IMR-90 (cell line): ENCODE data around the gene TBATA. TPM values are rescaled to one million over a fixed set of nuclear protein-coding genes. Genes with fewer than 3 reads are reported as not detected.

Experiments
- ATAC-seq: fragments of 200-7000 bp; cut with Tn5 transposase; 2 replicates; pipeline ENCODE4 v1.9.1; 2020; ENCODE audit warnings: low read depth, mild to moderate bottlenecking, moderate library complexity
- BruUV-seq: library from RNA; stranded (reverse); fragments of 400-500 nt; replicated peaks from 2 replicates; lab custom pipeline; 2021; lab: Mats Ljungman, UMichigan
- CTCF ChIA-PET: fragments of 300-600 bp; formaldehyde crosslinking; extraction: SDS; loops from one replicate; lab custom pipeline; 2021; ENCODE audit warnings: antibody characterized with exemption; lab: Yijun Ruan, JAX
- POLR2A ChIA-PET: fragments of 300-600 bp; sonication (Branson Sonifier 250); formaldehyde crosslinking; loops from one replicate; lab custom pipeline; 2022; ENCODE audit warnings: antibody characterized with exemption; ENCODE audit not compliant: unreplicated experiment; lab: Charles Lee
- DNase-seq: peaks from one replicate; pipeline ENCODE4 v3.0.0; 2013
- H2AFZ ChIP-seq: replicated peaks from 2 replicates; pipeline ENCODE3; 2013; ENCODE audit warnings: low read length, mild to moderate bottlenecking; ENCODE audit not compliant: poor library complexity
- H2AK5ac ChIP-seq: 2 replicates; pipeline ENCODE4 v1.6.1; 2013; ENCODE audit warnings: low read depth, low read length, inconsistent platforms
- H2AK9ac ChIP-seq: replicated peaks from 2 replicates; pipeline ENCODE3; 2013; ENCODE audit warnings: mild to moderate bottlenecking, low read depth, low read length, moderate library complexity; ENCODE audit not compliant: poor library complexity
- H2BK120ac ChIP-seq: 2 replicates; pipeline ENCODE4 v1.6.1; 2013; ENCODE audit warnings: low read depth, low read length, inconsistent platforms
- H2BK15ac ChIP-seq: 3 replicates; pipeline ENCODE4 v1.6.1; 2013; ENCODE audit warnings: low read depth, low read length, inconsistent platforms
- H2BK20ac ChIP-seq: 2 replicates; pipeline ENCODE4 v1.6.1; 2013; ENCODE audit warnings: low read depth, mild to moderate bottlenecking, inconsistent platforms, low read length, moderate library complexity
- H2BK5ac ChIP-seq: 2 replicates; pipeline ENCODE4 v1.6.1; 2013; ENCODE audit warnings: mild to moderate bottlenecking, low read depth, low read length, inconsistent platforms; ENCODE audit not compliant: poor library complexity, severe bottlenecking
- H3K14ac ChIP-seq: replicated peaks from 2 replicates; pipeline ENCODE4 v1.6.1; 2013; ENCODE audit warnings: low read depth, low read length, inconsistent platforms
- H3K18ac ChIP-seq: 2 replicates; pipeline ENCODE4 v1.6.1; 2013; ENCODE audit warnings: low read depth, low read length, control low read depth
- H3K23ac ChIP-seq: 2 replicates; pipeline ENCODE4 v1.6.1; 2013; ENCODE audit warnings: low read depth, low read length, inconsistent platforms
- H3K27ac ChIP-seq: 2 replicates; pipeline ENCODE4 v1.5.1; 2013; ENCODE audit warnings: mild to moderate bottlenecking, control low read depth, low read length; ENCODE audit not compliant: insufficient read depth
- H3K27me3 ChIP-seq: 2 replicates; pipeline ENCODE4 v1.6.1; 2013; ENCODE audit warnings: low read length; ENCODE audit not compliant: control insufficient read depth, insufficient read depth
- H3K36me3 ChIP-seq: 2 replicates; pipeline ENCODE4 v1.6.1; 2013; ENCODE audit warnings: low read length, mixed read lengths; ENCODE audit not compliant: control insufficient read depth, insufficient read depth
- H3K4ac ChIP-seq: 2 replicates; pipeline ENCODE4 v1.6.1; 2013; ENCODE audit warnings: low read depth, low read length, inconsistent platforms
- H3K4me1 ChIP-seq: 2 replicates; pipeline ENCODE4 v1.6.1; 2013; ENCODE audit warnings: low read length, mixed read lengths; ENCODE audit not compliant: control insufficient read depth, insufficient read depth
- H3K4me2 ChIP-seq: 2 replicates; pipeline ENCODE4 v1.6.1; 2013; ENCODE audit warnings: low read depth, mild to moderate bottlenecking, control low read depth, low read length, moderate library complexity
- H3K4me3 ChIP-seq: 2 replicates; pipeline ENCODE4 v1.5.1; 2013; ENCODE audit warnings: low read depth, mild to moderate bottlenecking, control low read depth, low read length, moderate library complexity; ENCODE audit not compliant: insufficient read depth
- H3K56ac ChIP-seq: 2 replicates; pipeline ENCODE4 v1.6.1; 2013; ENCODE audit warnings: low read length, inconsistent platforms; ENCODE audit not compliant: insufficient read depth; ENCODE audit errors: extremely low read depth
- H3K79me1 ChIP-seq, 2 experiments: 2 replicates each; pipeline ENCODE4 v1.6.1; 2013; ENCODE audit warnings: low read length in 2 of 2, inconsistent platforms in 1 of 2, low read depth in 1 of 2
- H3K9ac ChIP-seq: 2 replicates; pipeline ENCODE4 v1.6.1; 2013; ENCODE audit warnings: low read depth, low read length, control low read depth
- H3K9me1 ChIP-seq: 2 replicates; pipeline ENCODE4 v1.6.1; 2013; ENCODE audit warnings: low read length, inconsistent platforms; ENCODE audit not compliant: insufficient read depth
- H3K9me3 ChIP-seq: 2 replicates; pipeline ENCODE4 v1.6.1; 2013; ENCODE audit warnings: low read length; ENCODE audit not compliant: control insufficient read depth, insufficient read depth
- H4K20me1 ChIP-seq: 2 replicates; pipeline ENCODE4 v1.6.1; 2013; ENCODE audit warnings: low read length, inconsistent platforms; ENCODE audit not compliant: insufficient read depth
- H4K5ac ChIP-seq: 2 replicates; pipeline ENCODE4 v1.6.1; 2013; ENCODE audit warnings: mild to moderate bottlenecking, low read depth, low read length, control low read depth
- H4K8ac ChIP-seq, 2 experiments: 2 replicates each; pipeline ENCODE4 v1.6.1; 2013; ENCODE audit warnings: low read depth in 2 of 2, low read length in 2 of 2, control low read depth in 1 of 2, inconsistent platforms in 1 of 2
- H4K91ac ChIP-seq: 2 replicates; pipeline ENCODE4 v1.6.1; 2013; ENCODE audit warnings: low read depth, low read length, inconsistent platforms; ENCODE audit not compliant: insufficient read depth
- BHLHE40 ChIP-seq: fragments of 150-350 bp; IDR thresholded peaks from 2 replicates; pipeline ENCODE4 v1.6.1; 2016; ENCODE audit warnings: mild to moderate bottlenecking, low read depth, low read length
- CEBPB ChIP-seq: IDR thresholded peaks from 2 replicates; pipeline ENCODE4 v1.6.1; 2012; ENCODE audit warnings: low read depth, low read length, improper control_type of control experiment
- CHD1 ChIP-seq: IDR thresholded peaks from 2 replicates; pipeline ENCODE4 v1.6.1; 2012; ENCODE audit warnings: low read depth, low read length, improper control_type of control experiment
- ELK1 ChIP-seq: fragments of 150-350 bp; IDR thresholded peaks from 2 replicates; pipeline ENCODE4 v1.6.1; 2016; ENCODE audit warnings: low read depth, mild to moderate bottlenecking, low read length, moderate library complexity, borderline replicate concordance
- FOS ChIP-seq: fragments of 150-350 bp; IDR thresholded peaks from 2 replicates; pipeline ENCODE4 v1.6.1; 2016; ENCODE audit warnings: low read depth, low read length
- MAFK ChIP-seq: IDR thresholded peaks from 2 replicates; pipeline ENCODE4 v1.6.1; 2012; ENCODE audit warnings: low read depth, low read length, improper control_type of control experiment
- MAZ ChIP-seq: IDR thresholded peaks from 2 replicates; pipeline ENCODE4 v1.6.1; 2012; ENCODE audit warnings: low read depth, mild to moderate bottlenecking, low read length, improper control_type of control experiment, moderate library complexity, borderline replicate concordance
- MXI1 ChIP-seq: IDR thresholded peaks from 2 replicates; pipeline ENCODE4 v1.6.1; 2012; ENCODE audit warnings: low read depth, mild to moderate bottlenecking, low read length, moderate library complexity, borderline replicate concordance
- NFE2L2 ChIP-seq: fragments of 150-350 bp; IDR thresholded peaks from 2 replicates; pipeline ENCODE4 v1.6.1; 2016; ENCODE audit warnings: low read depth, mild to moderate bottlenecking, low read length
- POLR2A ChIP-seq: IDR thresholded peaks from 2 replicates; pipeline ENCODE4 v1.6.1; 2012; ENCODE audit warnings: mild to moderate bottlenecking, low read depth, low read length
- RAD21 ChIP-seq: IDR thresholded peaks from 2 replicates; pipeline ENCODE4 v1.6.1; 2012; ENCODE audit warnings: low read length, improper control_type of control experiment
- RCOR1 ChIP-seq: IDR thresholded peaks from 2 replicates; pipeline ENCODE4 v1.6.1; 2012; ENCODE audit warnings: mild to moderate bottlenecking, low read length, improper control_type of control experiment; ENCODE audit not compliant: insufficient replicate concordance
- RFX5 ChIP-seq: IDR thresholded peaks from 2 replicates; pipeline ENCODE4 v1.8.0; 2012; ENCODE audit warnings: low read depth, mild to moderate bottlenecking, low read length, moderate library complexity
- SMC3 ChIP-seq: fragments of 150-350 bp; IDR thresholded peaks from 2 replicates; pipeline ENCODE4 v1.6.1; 2016; ENCODE audit warnings: low read depth, mild to moderate bottlenecking, antibody characterized with exemption, low read length, moderate library complexity
- USF2 ChIP-seq: fragments of 150-350 bp; IDR thresholded peaks from 2 replicates; pipeline ENCODE4 v1.6.1; 2017; ENCODE audit warnings: mild to moderate bottlenecking, antibody characterized with exemption, low read length, low read depth
- WGBS, 2 experiments: methylation state at CpG; one replicate each; pipeline versions ENCODE4 v1.1.5 to v1.1.7; 2013; ENCODE audit warnings: missing lambda C conversion rate in 2 of 2; ENCODE audit not compliant: insufficient read length in 1 of 2; ENCODE audit errors: extremely low coverage in 2 of 2; 5-methylcytosine and 5-hydroxymethylcytosine counted together
- dilution Hi-C: fragments of 300-500 bp; cut with HindIII; formaldehyde crosslinking; loops from one replicate; pipeline ENCODE4 v1.14.3; 2018; ENCODE audit warnings: low sequenced_read_pairs; ENCODE audit not compliant: unreplicated experiment
- in situ Hi-C: fragments of 300-500 bp; cut with MboI; formaldehyde crosslinking; loops from 3 replicates; pipeline ENCODE4 v1.14.3; 2019; ENCODE audit warnings: low sequenced_read_pairs, inconsistent platforms, mixed read lengths
- intact Hi-C: fragments of 100-400 bp; cut with micrococcal nuclease; formaldehyde crosslinking; loops from 2 replicates; pipeline ENCODE4 v1.10.0; 2022
- polyA plus RNA-seq, 3 experiments: library from polyadenylated mRNA; depleted of rRNA; stranded (reverse); fragments of >200 nt; gene quantifications; 2 replicates each; pipeline ENCODE4 v1.2.3, GENCODE V29; 2012; ENCODE audit warnings: low replicate concordance in 1 of 3
- total RNA-seq: library from RNA; depleted of rRNA; stranded (reverse); fragments of >200 nt; gene quantifications from 2 replicates; pipeline ENCODE4 v1.2.3, GENCODE V29; 2012
- TF ChIP-seq, protein P1 (sequence below): conservative IDR thresholded peaks from 2 replicates; pipeline ENCODE4 v1.5.1; 2012; ENCODE audit warnings: mild to moderate bottlenecking, low read depth, low read length, improper control_type of control experiment

TBATA gene
- total and polyA plus RNA-seq, 2 of the 4 experiments (the other 2 are of a cell fraction), result not detected

- Histone ChIP-seq H3K14ac (no peak overlapping the region), H3K79me1 (peaks cover 27 to 57% of the 10 kb centered on the region in 2 experiments), H3K18ac (no peak overlapping the region), H2BK20ac (no peak overlapping the region), H4K91ac (no peak overlapping the region), H3K23ac (no peak overlapping the region), H3K4me1 (0 out of 2 replicates have a peak, but pooled peaks cover 1% of the 10 kb centered on the region), H4K5ac (no peak overlapping the region), H2AFZ (no peak overlapping the region), H2AK9ac (no peak overlapping the region), H3K4ac (no peak overlapping the region), H4K8ac (no peak overlapping the region), H3K9ac (no peak overlapping the region), H2BK15ac (no peak overlapping the region), H3K4me3 (no peak overlapping the region), H4K20me1 (peaks cover 3% of the 10 kb centered on the region), H3K9me1 (no peaks in the 10 kb centered on the region; the same call in 1 of the 2 replicates), H3K27ac (no peak overlapping the region), H2BK5ac (no peak overlapping the region), H3K27me3 (no peaks in the 10 kb centered on the region), H2BK120ac (no peak overlapping the region), H2AK5ac (no peak overlapping the region), H3K4me2 (no peak overlapping the region), H3K56ac (no peak overlapping the region), H3K9me3 (no peaks in the 10 kb centered on the region), H3K36me3 (peaks cover 8% of the 10 kb centered on the region)
- TF ChIP-seq CHD1 (no peak), MAFK (no peak), BHLHE40 (no peak), FOS (no peak), MXI1 (no peak), RAD21 (no peak), POLR2A (no peak), MAZ (no peak), RCOR1 (no peak), RFX5 (no peak), ELK1 (no peak), CEBPB (no peak), SMC3 (no peak), NFE2L2 (no peak), USF2 (no peak)
- TF ChIP-seq, protein P1, sequence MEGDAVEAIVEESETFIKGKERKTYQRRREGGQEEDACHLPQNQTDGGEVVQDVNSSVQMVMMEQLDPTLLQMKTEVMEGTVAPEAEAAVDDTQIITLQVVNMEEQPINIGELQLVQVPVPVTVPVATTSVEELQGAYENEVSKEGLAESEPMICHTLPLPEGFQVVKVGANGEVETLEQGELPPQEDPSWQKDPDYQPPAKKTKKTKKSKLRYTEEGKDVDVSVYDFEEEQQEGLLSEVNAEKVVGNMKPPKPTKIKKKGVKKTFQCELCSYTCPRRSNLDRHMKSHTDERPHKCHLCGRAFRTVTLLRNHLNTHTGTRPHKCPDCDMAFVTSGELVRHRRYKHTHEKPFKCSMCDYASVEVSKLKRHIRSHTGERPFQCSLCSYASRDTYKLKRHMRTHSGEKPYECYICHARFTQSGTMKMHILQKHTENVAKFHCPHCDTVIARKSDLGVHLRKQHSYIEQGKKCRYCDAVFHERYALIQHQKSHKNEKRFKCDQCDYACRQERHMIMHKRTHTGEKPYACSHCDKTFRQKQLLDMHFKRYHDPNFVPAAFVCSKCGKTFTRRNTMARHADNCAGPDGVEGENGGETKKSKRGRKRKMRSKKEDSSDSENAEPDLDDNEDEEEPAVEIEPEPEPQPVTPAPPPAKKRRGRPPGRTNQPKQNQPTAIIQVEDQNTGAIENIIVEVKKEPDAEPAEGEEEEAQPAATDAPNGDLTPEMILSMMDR, result no peak
- dilution Hi-C loops (no loop called here), intact Hi-C loops (no loop called here), in situ Hi-C loops (no loop called here)
- DNase-seq (no peak), ATAC-seq (no peak)
- POLR2A ChIA-PET, result no interaction called here
- no TSS peak for BruUV-seq
- no CpG with 5 or more reads among the region's 2 CpGs for WGBS, 2 experiments
- CTCF ChIA-PET, result no interaction called here
These were observed 37.1 kb upstream of the TBATA start for GRCh38 chr10:70822076-70822820.
